ENCODE measurements around the gene DEFB114.

The DEFB114 gene

GRCh38 chr6:49919935-49920644 lies 43.9 kb downstream of the DEFB114 start:
- DNase-seq (ENCODE audit: low read depth, low spot score), result no peak
- H3K27me3 ChIP-seq (ENCODE audit: insufficient read depth, insufficient read length), result no peaks in the 10 kb centered on the region
- no peak overlapping the region for H3K4me3 ChIP-seq (ENCODE audit: insufficient read length, low read depth)
- TF ChIP-seq SUZ12 (IDR thresholded peaks at IDR 0.05; ENCODE audit: extremely low read depth, insufficient read depth, insufficient read length), result no peak
- TF ChIP-seq ZNF274 (IDR thresholded peaks at IDR 0.05; ENCODE audit: low read depth, low read length), result no peak
- no peak for TF ChIP-seq YY1 (IDR thresholded peaks at IDR 0.05; ENCODE audit: insufficient read depth, insufficient read length)
- no peaks in the 10 kb centered on the region for H3K9me3 ChIP-seq (ENCODE audit: insufficient read depth, low read length)
- H3K36me3 ChIP-seq (ENCODE audit: insufficient read depth, insufficient read length, low read length), result no peaks in the 10 kb centered on the region
- no peaks in the 10 kb centered on the region for H3K4me1 ChIP-seq (ENCODE audit: insufficient read depth, insufficient read length)
- H3K9ac ChIP-seq (ENCODE audit: insufficient read length, low read depth), result no peak overlapping the region

- TF ChIP-seq YY1 (IDR thresholded peaks at IDR 0.05; ENCODE audit: insufficient read depth, insufficient read length) (no peak), ZNF274 (IDR thresholded peaks at IDR 0.05; ENCODE audit: low read depth, low read length) (no peak), SUZ12 (IDR thresholded peaks at IDR 0.05; ENCODE audit: extremely low read depth, insufficient read depth, insufficient read length) (no peak)
- no peak overlapping the region for H3K9ac ChIP-seq (ENCODE audit: insufficient read length, low read depth)
- no peaks in the 10 kb centered on the region for H3K4me1 ChIP-seq (ENCODE audit: insufficient read depth, insufficient read length)
Observed at GRCh38 chr6:49919261-49919660, 44.7 kb downstream of the DEFB114 start.

DNA sequence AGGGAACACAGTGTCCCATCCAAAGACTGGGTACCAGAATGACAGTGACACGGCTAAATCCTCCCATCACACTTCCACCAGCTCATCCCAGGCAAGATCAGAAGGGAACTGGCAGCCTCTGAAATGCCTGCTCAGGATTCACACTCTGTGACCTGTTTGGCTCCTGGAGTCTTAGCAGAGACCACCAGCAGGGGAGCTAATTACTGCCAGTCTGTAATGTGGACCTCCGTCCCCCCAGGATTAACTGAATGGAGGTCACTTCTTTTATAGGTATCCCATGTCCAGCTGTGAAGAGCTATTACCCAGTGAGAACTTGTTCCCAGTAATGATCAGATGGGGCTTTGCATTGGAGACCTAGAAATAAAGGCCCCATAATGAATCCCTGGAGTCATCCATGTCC lies 45.2 kb downstream of the DEFB114 start:
- Histone ChIP-seq H3K27me3 (ENCODE audit: insufficient read depth, insufficient read length) (no peaks in the 10 kb centered on the region), H3K4me1 (ENCODE audit: insufficient read depth, insufficient read length) (no peaks in the 10 kb centered on the region), H3K4me3 (ENCODE audit: insufficient read length, low read depth) (no peak overlapping the region), H3K9ac (ENCODE audit: insufficient read length, low read depth) (no peak overlapping the region), H3K9me3 (ENCODE audit: insufficient read depth, low read length) (no peaks in the 10 kb centered on the region), H3K36me3 (ENCODE audit: insufficient read depth, insufficient read length, low read length) (no peaks in the 10 kb centered on the region)
- no peak for DNase-seq (ENCODE audit: low read depth, low spot score)
- TF ChIP-seq SUZ12 (IDR thresholded peaks at IDR 0.05; ENCODE audit: extremely low read depth, insufficient read depth, insufficient read length), result no peak
- no peak for TF ChIP-seq YY1 (IDR thresholded peaks at IDR 0.05; ENCODE audit: insufficient read depth, insufficient read length)
- no peak for TF ChIP-seq ZNF274 (IDR thresholded peaks at IDR 0.05; ENCODE audit: low read depth, low read length)

More at GRCh38 chr6:49919261-49919660, 44.7 kb downstream of the DEFB114 start:
- H3K4me3 ChIP-seq (ENCODE audit: insufficient read length, low read depth), result no peak overlapping the region
- DNase-seq (ENCODE audit: low read depth, low spot score), result no peak
- H3K9me3 ChIP-seq (ENCODE audit: insufficient read depth, low read length), result no peaks in the 10 kb centered on the region
- no peaks in the 10 kb centered on the region for H3K36me3 ChIP-seq (ENCODE audit: insufficient read depth, insufficient read length, low read length)
- no peaks in the 10 kb centered on the region for H3K27me3 ChIP-seq (ENCODE audit: insufficient read depth, insufficient read length)

DNA sequence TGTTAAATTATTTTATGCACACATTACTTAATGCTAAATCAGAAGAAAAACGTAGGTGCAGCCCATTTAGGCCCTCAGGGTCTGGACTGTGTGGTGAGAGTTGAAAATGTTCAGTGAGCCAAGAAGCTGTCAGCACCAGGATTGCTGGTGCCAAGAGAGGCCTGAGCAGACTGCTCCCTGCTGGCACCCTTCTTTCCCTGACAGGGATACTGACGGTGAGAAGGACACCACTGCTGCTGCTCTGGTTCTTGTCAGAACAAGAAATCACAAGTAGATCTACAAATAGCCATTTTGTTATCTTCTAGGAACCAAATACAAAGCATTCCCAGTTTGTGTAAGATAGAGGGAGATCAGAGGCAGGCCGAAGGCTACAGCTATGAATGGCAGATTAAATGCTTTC lies 48.9 kb downstream of the DEFB114 start:
- no peaks in the 10 kb centered on the region for H3K36me3 ChIP-seq (ENCODE audit: insufficient read depth, insufficient read length, low read length)
- H3K9me3 ChIP-seq (ENCODE audit: insufficient read depth, low read length), result no peaks in the 10 kb centered on the region; the same call in 1 of the 2 replicates
- no peaks in the 10 kb centered on the region for H3K27me3 ChIP-seq (ENCODE audit: insufficient read depth, insufficient read length)
- H3K4me1 ChIP-seq (ENCODE audit: insufficient read depth, insufficient read length), result no peaks in the 10 kb centered on the region
- TF ChIP-seq SUZ12 (IDR thresholded peaks at IDR 0.05; ENCODE audit: extremely low read depth, insufficient read depth, insufficient read length), result no peak
- no peak for TF ChIP-seq ZNF274 (IDR thresholded peaks at IDR 0.05; ENCODE audit: low read depth, low read length)
- no peak for TF ChIP-seq YY1 (IDR thresholded peaks at IDR 0.05; ENCODE audit: insufficient read depth, insufficient read length)
- no peak overlapping the region for H3K4me3 ChIP-seq (ENCODE audit: insufficient read length, low read depth)
- H3K9ac ChIP-seq (ENCODE audit: insufficient read length, low read depth), result no peak overlapping the region
- no peak for DNase-seq (ENCODE audit: low read depth, low spot score)

DNA sequence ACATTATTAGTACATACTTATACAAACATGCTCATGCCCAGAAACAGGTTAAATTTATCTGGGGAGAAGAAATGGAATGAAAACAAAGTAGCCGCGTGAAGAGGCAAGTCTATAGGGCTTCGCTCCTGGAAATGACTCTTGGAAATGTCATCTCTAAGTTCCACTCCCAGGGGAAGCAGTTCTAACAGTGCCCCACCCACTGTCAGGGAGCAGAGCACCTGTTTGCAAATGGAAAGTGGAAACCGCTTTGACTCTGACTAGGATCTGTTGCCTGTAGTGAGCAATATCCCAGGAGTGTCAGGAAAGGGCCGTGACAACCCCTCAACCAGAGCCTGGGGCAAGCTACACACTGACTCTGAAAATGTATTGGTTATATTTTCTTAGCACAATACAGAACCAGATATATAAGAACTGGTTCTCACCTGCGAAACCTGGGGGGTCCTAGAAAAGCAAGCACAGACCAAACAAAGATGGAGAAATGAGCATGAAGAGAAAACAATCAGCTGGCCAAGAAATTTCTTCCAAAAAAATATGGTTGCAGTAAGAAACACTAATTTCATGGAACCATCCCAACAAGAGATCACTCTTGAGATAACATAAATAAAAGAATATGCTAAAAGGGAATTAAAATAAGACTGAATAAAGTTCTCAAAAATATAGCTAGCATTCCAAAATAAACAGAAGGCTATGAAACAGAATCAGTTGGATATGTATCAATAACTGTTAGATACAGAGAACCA lies 50.2 kb downstream of the DEFB114 start:
- H3K9me3 ChIP-seq (ENCODE audit: insufficient read depth, low read length), result no peaks in the 10 kb centered on the region; the same call in 1 of the 2 replicates
- H3K4me1 ChIP-seq (ENCODE audit: insufficient read depth, insufficient read length), result no peaks in the 10 kb centered on the region
- no peaks in the 10 kb centered on the region for H3K36me3 ChIP-seq (ENCODE audit: insufficient read depth, insufficient read length, low read length)
- no peak for DNase-seq (ENCODE audit: low read depth, low spot score)
- H3K9ac ChIP-seq (ENCODE audit: insufficient read length, low read depth), result no peak overlapping the region
- H3K4me3 ChIP-seq (ENCODE audit: insufficient read length, low read depth), result no peak overlapping the region
- no peaks in the 10 kb centered on the region for H3K27me3 ChIP-seq (ENCODE audit: insufficient read depth, insufficient read length)
- TF ChIP-seq ZNF274 (IDR thresholded peaks at IDR 0.05; ENCODE audit: low read depth, low read length) (no peak), SUZ12 (IDR thresholded peaks at IDR 0.05; ENCODE audit: extremely low read depth, insufficient read depth, insufficient read length) (no peak), YY1 (IDR thresholded peaks at IDR 0.05; ENCODE audit: insufficient read depth, insufficient read length) (no peak)

DNA sequence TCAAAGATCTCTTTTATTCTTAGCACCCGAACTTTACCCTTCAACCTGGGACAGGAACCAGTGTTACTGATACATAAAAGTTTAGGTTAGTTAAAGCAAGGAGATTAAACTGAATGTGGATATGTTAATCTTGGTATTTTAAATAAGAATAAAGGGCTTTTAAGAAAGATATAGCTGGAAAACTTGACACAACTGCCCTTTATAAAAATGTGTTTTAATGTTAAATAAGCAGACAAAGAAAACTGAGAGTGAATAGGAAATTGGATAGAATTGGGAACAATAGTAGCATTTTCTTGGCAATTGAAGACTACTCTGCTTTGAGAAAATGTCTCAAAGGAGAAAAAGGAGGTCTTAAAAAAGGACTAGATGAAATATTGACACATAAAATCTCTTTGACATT lies 51.8 kb downstream of the DEFB114 start:
- H3K4me3 ChIP-seq (ENCODE audit: insufficient read length, low read depth), result no peak overlapping the region
- H3K9me3 ChIP-seq (ENCODE audit: insufficient read depth, low read length), result no peaks in the 10 kb centered on the region; the same call in 1 of the 2 replicates
- TF ChIP-seq SUZ12 (IDR thresholded peaks at IDR 0.05; ENCODE audit: extremely low read depth, insufficient read depth, insufficient read length), result no peak
- TF ChIP-seq YY1 (IDR thresholded peaks at IDR 0.05; ENCODE audit: insufficient read depth, insufficient read length), result no peak
- TF ChIP-seq ZNF274 (IDR thresholded peaks at IDR 0.05; ENCODE audit: low read depth, low read length), result no peak
- H3K4me1 ChIP-seq (ENCODE audit: insufficient read depth, insufficient read length), result no peaks in the 10 kb centered on the region
- no peaks in the 10 kb centered on the region for H3K27me3 ChIP-seq (ENCODE audit: insufficient read depth, insufficient read length)
- DNase-seq (ENCODE audit: low read depth, low spot score), result no peak
- H3K9ac ChIP-seq (ENCODE audit: insufficient read length, low read depth), result no peak overlapping the region
- H3K36me3 ChIP-seq (ENCODE audit: insufficient read depth, insufficient read length, low read length), result no peaks in the 10 kb centered on the region

GRCh38 chr6:49911252-49911651 lies 52.7 kb downstream of the DEFB114 start:
- TF ChIP-seq SUZ12 (IDR thresholded peaks at IDR 0.05; ENCODE audit: extremely low read depth, insufficient read depth, insufficient read length), result no peak
- TF ChIP-seq YY1 (IDR thresholded peaks at IDR 0.05; ENCODE audit: insufficient read depth, insufficient read length), result no peak
- TF ChIP-seq ZNF274 (IDR thresholded peaks at IDR 0.05; ENCODE audit: low read depth, low read length), result no peak
- DNase-seq (ENCODE audit: low read depth, low spot score), result no peak
- Histone ChIP-seq H3K9me3 (ENCODE audit: insufficient read depth, low read length) (no peaks in the 10 kb centered on the region; the same call in 1 of the 2 replicates), H3K4me1 (ENCODE audit: insufficient read depth, insufficient read length) (no peaks in the 10 kb centered on the region), H3K27me3 (ENCODE audit: insufficient read depth, insufficient read length) (no peaks in the 10 kb centered on the region), H3K9ac (ENCODE audit: insufficient read length, low read depth) (no peak overlapping the region), H3K36me3 (ENCODE audit: insufficient read depth, insufficient read length, low read length) (no peaks in the 10 kb centered on the region), H3K4me3 (ENCODE audit: insufficient read length, low read depth) (no peak overlapping the region)
